OCI-LY3 (cell line): ENCODE measurements around the gene GPR15LG.

Experiments
- CTCF ChIP-seq: fragments of 200-600, 300-600 bp; sonication (generic); IDR thresholded peaks from 2 replicates; pipeline ENCODE4 v1.5.1; 2014; ENCODE audit warnings: antibody characterized with exemption, low read length, low read depth
- EZH2phosphoT487 ChIP-seq: fragments of 200-600 bp; shearing (Covaris generic); IDR thresholded peaks from 2 replicates; pipeline ENCODE4 v1.6.1; 2018; ENCODE audit warnings: antibody characterized with exemption, mixed run types, low read depth

- TF ChIP-seq EZH2phosphoT487 (no peak), CTCF (no peak)
Observed at GRCh38 chr10:84194424-84195043, 20.9 kb downstream of the GPR15LG start, which contains the start of gene CDHR1.
